NB4 (cell line): ENCODE data around the gene PGP.
"Not testable (repeated sequence)": the region's sequence is repeated elsewhere in the genome, so short reads cannot be mapped to it uniquely, and the experiment has no call there.

ENCODE experiments used
- DNase-seq: peaks from one replicate; pipeline ENCODE4 v3.0.0; 2010; ENCODE audit warnings: low read depth
- H3K4me3 ChIP-seq: one replicate; pipeline ENCODE4 v1.5.1; 2011; ENCODE audit warnings: mild to moderate bottlenecking, low read depth, low read length, moderate library complexity
- CTCF ChIP-seq: IDR thresholded peaks from one replicate; pipeline ENCODE4 v1.5.1; 2012; ENCODE audit warnings: low read depth, low read length
- MAX ChIP-seq: IDR thresholded peaks from 2 replicates; pipeline ENCODE4 v1.6.1; 2011; ENCODE audit warnings: low read depth, low read length
- MYC ChIP-seq: IDR thresholded peaks from 2 replicates; pipeline ENCODE4 v1.6.1; 2011; ENCODE audit warnings: low read depth, low read length
- POLR2A ChIP-seq: IDR thresholded peaks from 2 replicates; pipeline ENCODE4 v1.6.1; 2011; ENCODE audit warnings: mild to moderate bottlenecking; ENCODE audit not compliant: insufficient read length; ENCODE audit errors: extremely low read depth

The PGP gene

DNA sequence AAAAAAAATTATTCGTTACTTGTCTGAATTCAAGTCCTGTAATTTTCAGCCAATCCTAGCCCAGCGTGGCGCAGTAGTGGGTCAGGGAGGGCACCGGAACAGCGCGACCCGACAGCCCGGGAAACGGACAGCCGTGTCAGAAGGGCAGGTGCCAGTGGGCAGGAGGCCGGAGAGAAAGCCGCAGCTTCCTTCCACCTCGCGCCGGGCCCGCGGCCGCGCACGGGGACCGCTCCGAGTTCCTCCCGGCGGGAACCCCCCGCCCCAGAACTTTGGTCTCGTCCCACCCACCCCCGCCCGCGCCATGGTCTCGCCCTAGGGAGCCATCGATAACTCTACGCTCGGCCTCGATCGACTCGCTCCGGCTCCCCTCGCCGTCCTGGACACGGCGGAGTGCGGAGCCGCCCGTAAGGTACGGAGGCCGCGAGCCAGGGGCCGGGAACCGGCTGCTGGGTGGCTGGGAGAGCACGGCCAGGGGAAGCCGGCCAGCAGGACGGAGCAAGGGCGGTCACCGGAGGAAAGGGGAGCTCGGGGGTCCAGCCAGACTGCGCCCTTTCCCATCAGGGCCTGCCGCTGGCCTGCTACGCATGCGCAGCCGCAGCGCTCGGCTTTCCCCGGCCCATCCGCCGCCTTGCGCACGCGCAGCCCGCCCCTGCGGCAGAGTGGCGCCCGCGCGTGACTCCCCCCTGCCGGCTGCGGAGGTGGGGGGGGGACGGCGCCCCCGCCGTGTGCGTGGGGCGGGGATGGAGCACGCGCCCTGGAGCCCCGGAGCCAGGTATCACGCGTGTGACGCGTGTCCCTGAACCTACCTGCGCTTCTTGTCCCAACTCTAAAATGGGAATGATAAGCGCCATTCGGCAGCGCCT lies 9.3 kb downstream of the PGP start, which contains the start of gene MLST8:
TSS of gene MLST8 (plus strand) at position 351 of the 863 bp plus-strand sequence. CDS start 632 bp downstream, outside the sequence.
- TF ChIP-seq MAX (peak; percentile 66), CTCF (no peak), MYC (peak; percentile 37), POLR2A (peak; percentile 84)
- peak within 1 kb of the TSS; percentile 94 for H3K4me3 ChIP-seq
- peak; percentile 90 for DNase-seq

DNA sequence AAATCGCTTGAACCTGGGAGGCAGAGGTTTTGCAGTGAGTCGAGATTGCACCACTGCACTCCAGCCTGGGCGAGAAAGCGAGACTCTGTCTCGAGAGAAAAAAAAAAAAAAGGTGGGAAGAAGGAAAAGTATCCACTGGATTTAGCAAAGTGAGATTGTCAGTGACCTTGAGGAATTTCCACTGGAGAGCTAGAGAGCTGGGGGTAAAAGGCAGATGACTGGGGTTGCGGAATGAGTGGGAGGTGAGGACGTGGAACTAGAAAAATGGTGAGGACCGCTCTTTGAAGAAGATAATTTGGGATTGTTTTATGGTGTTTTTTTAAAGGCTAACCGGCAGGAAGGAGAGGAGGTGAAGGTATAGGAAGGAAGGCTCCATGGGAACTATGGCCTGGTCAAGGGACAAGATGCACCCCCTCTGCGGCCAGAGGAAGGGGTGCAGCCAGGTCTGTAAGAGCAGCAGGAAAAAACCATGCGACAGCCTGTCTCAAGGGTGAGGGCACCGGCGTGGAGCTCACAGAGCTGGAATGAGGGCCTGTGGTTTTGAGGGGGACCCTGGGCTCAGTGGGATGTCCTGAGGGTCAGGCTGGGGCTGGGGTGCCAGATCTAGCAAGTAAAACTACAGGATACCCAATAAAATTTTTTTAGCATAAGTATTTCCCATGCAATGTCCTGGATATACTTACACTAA lies 10.1 kb downstream of the PGP start:
- peak overlapping the region; percentile 94 for H3K4me3 ChIP-seq
- no peak for DNase-seq
- TF ChIP-seq MAX (no peak; the same call in 1 of the 2 replicates), POLR2A (no peak)

GRCh38 chr16:2203119-2203688 lies 11.4 kb downstream of the PGP start:
- DNase-seq, H3K4me3 ChIP-seq: not testable (repeated sequence)

DNA sequence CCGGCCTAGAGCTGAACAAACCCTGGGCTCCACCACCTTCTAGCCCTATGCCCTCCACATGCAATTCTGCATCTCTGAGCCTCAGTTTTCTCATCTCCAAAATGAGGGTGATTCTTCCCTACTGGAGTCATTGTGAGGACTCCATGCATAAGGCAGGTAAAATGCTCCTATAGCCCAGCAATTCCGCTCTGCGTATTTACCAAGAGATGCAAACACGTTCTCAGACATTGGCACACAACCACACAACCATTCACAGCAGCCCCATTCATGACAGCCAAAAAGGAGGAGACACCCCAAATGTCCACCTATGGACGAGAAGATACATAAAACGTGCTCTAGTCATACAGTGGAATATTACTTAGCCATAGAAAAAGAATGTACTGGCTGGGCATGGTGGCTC lies 14.3 kb downstream of the PGP start:
- DNase-seq, result no peak
- TF ChIP-seq MAX (no peak), POLR2A (no peak), CTCF (no peak), MYC (no peak)
- no peak overlapping the region for H3K4me3 ChIP-seq

GRCh38 chr16:2199621-2200139 lies 15.0 kb downstream of the PGP start:
- no peak for DNase-seq
- TF ChIP-seq CTCF (no peak), MYC (no peak), POLR2A (no peak), MAX (no peak)
- no peak overlapping the region for H3K4me3 ChIP-seq

DNA sequence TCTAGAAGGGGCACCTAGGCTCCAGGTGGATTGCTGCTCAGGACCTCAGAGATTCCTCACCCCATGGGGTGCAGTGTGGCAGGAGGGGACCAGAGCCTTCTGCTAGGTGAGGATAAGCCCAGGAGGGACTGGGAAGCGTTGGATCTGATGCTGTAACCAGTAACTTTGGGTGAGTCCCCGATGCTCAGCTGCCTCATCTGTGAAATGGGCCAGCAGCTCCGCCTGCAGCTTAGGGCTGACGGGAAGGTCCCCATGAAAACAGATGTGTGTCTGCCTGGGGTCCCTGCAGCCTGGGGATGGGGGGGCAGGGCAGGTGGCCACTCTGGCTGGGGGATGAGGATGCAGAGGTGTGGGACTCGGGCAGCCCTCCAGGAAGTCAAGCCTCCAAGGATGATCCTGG lies 15.5 kb downstream of the PGP start:
- DNase-seq, result no peak
- H3K4me3 ChIP-seq, result no peak overlapping the region
- no peak for TF ChIP-seq MYC
- no peak for TF ChIP-seq MAX
- no peak for TF ChIP-seq POLR2A
- TF ChIP-seq CTCF, result no peak
